Gastrocnemius medialis (tissue), 4 donors: ENCODE results near the gene TSPAN17. TPM values are rescaled to one million over a fixed set of nuclear protein-coding genes. Genes with fewer than 3 reads are reported as not detected.

ENCODE experiments used
- ATAC-seq, 2 donors: fragments of 150-250 bp; one replicate each; pipeline ENCODE4 v1.9.1; 2016
- DNase-seq, 2 donors: peaks; one replicate each; pipeline ENCODE4 v3.0.0-alpha.2; 2019
- H3K27ac ChIP-seq, 4 donors: fragments of 200-600 bp; sonication (generic); 1 replicate in 1 of 4; 2 replicates in 3 of 4; pipeline ENCODE4 v1.5.1; 2016 to 2018; ENCODE audit warnings: mild to moderate bottlenecking in 2 of 4, moderate library complexity in 1 of 4
- H3K27me3 ChIP-seq, 3 donors: fragments of 200-600 bp; sonication (generic) in 2 of 3; 1 replicate in 1 of 3; 2 replicates in 2 of 3; pipeline versions ENCODE4 v1.5.1 to v1.6.0; 2016 to 2019; ENCODE audit warnings: mild to moderate bottlenecking in 1 of 3, moderate library complexity in 1 of 3
- H3K36me3 ChIP-seq, 2 donors: fragments of 200-600 bp; sonication (generic) in 1 of 2; one replicate each; pipeline ENCODE4 v1.5.1; 2017 to 2018
- H3K4me1 ChIP-seq, 2 donors: fragments of 200-600 bp; sonication (generic) in 1 of 2; one replicate each; pipeline ENCODE4 v1.5.1; 2016 to 2017; ENCODE audit warnings: mild to moderate bottlenecking in 2 of 2
- H3K4me3 ChIP-seq, 4 donors: fragments of 200-600 bp; sonication (generic) in 3 of 4; 1 replicate in 1 of 4; 2 replicates in 3 of 4; pipeline ENCODE4 v1.5.1; 2016 to 2019; ENCODE audit warnings: mild to moderate bottlenecking in 2 of 4
- H3K9me3 ChIP-seq, 3 donors: fragments of 200-600 bp; sonication (generic) in 2 of 3; 1 replicate in 1 of 3; 2 replicates in 2 of 3; pipeline ENCODE4 v1.5.1; 2016 to 2019
- CTCF ChIP-seq, 5 experiments: fragments of 450-650 bp in 3 of 5; fragments of 200-600 bp in 2 of 5; sonication (generic) in 2 of 5; IDR thresholded peaks in 4 of 5; conservative IDR thresholded peaks in 1 of 5; 1 replicate in 4 of 5; 2 replicates in 1 of 5; pipeline ENCODE4 v1.5.1; 2016 to 2019; ENCODE audit warnings: antibody characterized with exemption in 5 of 5, mild to moderate bottlenecking in 3 of 5, moderate library complexity in 3 of 5
- POLR2A ChIP-seq, 2 donors: fragments of 450-650 bp; IDR thresholded peaks; one replicate each; pipeline ENCODE4 v1.6.1; 2017; ENCODE audit warnings: antibody characterized with exemption in 2 of 2, mild to moderate bottlenecking in 2 of 2, moderate library complexity in 2 of 2
- in situ Hi-C, 4 donors: fragments of 200-750 bp; cut with MboI; loops; one replicate each; pipeline versions ENCODE4 v1.15.0 to v1.8.0; 2017; ENCODE audit warnings: low sequenced_read_pairs in 4 of 4
- intact Hi-C: fragments of 100-400 bp; cut with DNase I; formaldehyde crosslinking; loops from one replicate; pipeline ENCODE4 v1.15.1; 2023; ENCODE audit warnings: low total_unique reads
- total RNA-seq, 4 donors: library from RNA; depleted of rRNA; stranded (reverse); fragments of >200 nt; gene quantifications; one replicate each; pipeline versions ENCODE4 v1.1.0 to v1.2.3, GENCODE V29; 2016

Gene TSPAN17
- total RNA-seq, 4 donors from 2014 or later: 13.3 to 35.7 (median 27.2) TPM

GRCh38 chr5:176626876-176627236 lies 20.4 kb upstream of the TSPAN17 start:
- in situ Hi-C loops (no loop called here), intact Hi-C loops (no loop called here)
- Histone ChIP-seq H3K27ac (no peak overlapping the region), H3K4me3 (no peak overlapping the region), H3K27me3 (peaks cover 17 to 30% (median 18%) of the 10 kb centered on the region in 3 donors), H3K36me3 (no peaks in the 10 kb centered on the region), H3K9me3 (no peaks in the 10 kb centered on the region), H3K4me1 (peaks cover 3 to 10% of the 10 kb centered on the region in 2 donors)
- no peak for ATAC-seq
- TF ChIP-seq CTCF (IDR thresholded peaks at IDR 0.05 in 4 of 5, conservative IDR thresholded peaks at IDR 0.05 in 1 of 5) (no peak), POLR2A (IDR thresholded peaks at IDR 0.05) (no peak)
- DNase-seq: no peak

- in situ Hi-C loops (no loop called here), intact Hi-C loops (no loop called here)
- H3K36me3 ChIP-seq: no peaks in the 10 kb centered on the region
- no peak for ATAC-seq
- no peaks in the 10 kb centered on the region for H3K9me3 ChIP-seq
- H3K27ac ChIP-seq: no peak overlapping the region
- DNase-seq: no peak
- TF ChIP-seq CTCF (IDR thresholded peaks at IDR 0.05 in 4 of 5, conservative IDR thresholded peaks at IDR 0.05 in 1 of 5) (no peak), POLR2A (IDR thresholded peaks at IDR 0.05) (no peak)
- H3K4me1 ChIP-seq: peaks cover 5 to 10% of the 10 kb centered on the region in 2 donors
- H3K27me3 ChIP-seq: peaks cover 17 to 30% (median 18%) of the 10 kb centered on the region in 3 donors
- H3K4me3 ChIP-seq: no peak overlapping the region
Observed at GRCh38 chr5:176627582-176627981, 19.7 kb upstream of the TSPAN17 start.

- H3K9me3 ChIP-seq: no peaks in the 10 kb centered on the region
- peaks cover 11% of the 10 kb centered on the region in 2 donors for H3K4me1 ChIP-seq
- H3K36me3 ChIP-seq: no peaks in the 10 kb centered on the region
- in situ Hi-C loops (no loop called here), intact Hi-C loops (no loop called here)
- H3K27ac ChIP-seq: no peak overlapping the region
- TF ChIP-seq POLR2A (IDR thresholded peaks at IDR 0.05) (no peak), CTCF (IDR thresholded peaks at IDR 0.05 in 4 of 5, conservative IDR thresholded peaks at IDR 0.05 in 1 of 5) (no peak)
- H3K4me3 ChIP-seq: no peak overlapping the region
- no peak for ATAC-seq
- peaks cover 17 to 30% (median 18%) of the 10 kb centered on the region in 3 donors for H3K27me3 ChIP-seq
- no peak for DNase-seq
Observed at GRCh38 chr5:176628406-176629228, 18.7 kb upstream of the TSPAN17 start.

- H3K4me3 ChIP-seq: peak overlapping the region in 2 of 4 donors; percentile 36 to 60
- intact Hi-C loops: no loop called here
- in situ Hi-C loops: no loop called here
- H3K27ac ChIP-seq: no peak overlapping the region
- DNase-seq (no peak), ATAC-seq (no peak)
- TF ChIP-seq POLR2A (IDR thresholded peaks at IDR 0.05) (no peak), CTCF (IDR thresholded peaks at IDR 0.05 in 4 of 5, conservative IDR thresholded peaks at IDR 0.05 in 1 of 5) (no peak)
- peaks cover 11% of the 10 kb centered on the region in 2 donors for H3K4me1 ChIP-seq
- no peaks in the 10 kb centered on the region for H3K36me3 ChIP-seq
- peaks cover 17 to 30% (median 18%) of the 10 kb centered on the region in 3 donors for H3K27me3 ChIP-seq
- no peaks in the 10 kb centered on the region for H3K9me3 ChIP-seq
Observed at GRCh38 chr5:176629317-176629852, 17.9 kb upstream of the TSPAN17 start.
